ENCODE measurements around the gene COL27A1. TPM values are rescaled to one million over a fixed set of nuclear protein-coding genes. Genes with fewer than 3 reads are reported as not detected.

COL27A1 gene
- total RNA-seq, 3 donors from 2014 or later = 3.1 to 13.6 (median 4.0) TPM

GRCh38 chr9:114164191-114164794, 9.0 kb downstream of the COL27A1 start:
- Histone ChIP-seq H3K9me3 (no peaks in the 10 kb centered on the region), H3K36me3 (ENCODE audit: low read depth) (no peaks in the 10 kb centered on the region), H3K4me1 (ENCODE audit: low read depth) (no peaks in the 10 kb centered on the region), H3K4me3 (no peak overlapping the region)
- TF ChIP-seq CTCF (IDR thresholded peaks at IDR 0.05) = no peak
- ATAC-seq (no peak), DNase-seq (no peak)
- intact Hi-C loops (cut with DNase I, micrococcal nuclease) = no loop called here

GRCh38 chr9:114165407-114166102, 10.2 kb downstream of the COL27A1 start:
- TF ChIP-seq CTCF (IDR thresholded peaks at IDR 0.05) = no peak
- no peak for DNase-seq
- intact Hi-C loops (cut with DNase I, micrococcal nuclease) = no loop called here
- Histone ChIP-seq H3K36me3 (ENCODE audit: low read depth) (no peaks in the 10 kb centered on the region), H3K4me3 (no peak overlapping the region), H3K9me3 (no peaks in the 10 kb centered on the region), H3K4me1 (ENCODE audit: low read depth) (no peaks in the 10 kb centered on the region)
- ATAC-seq = no peak

- Histone ChIP-seq H3K9me3 (no peaks in the 10 kb centered on the region), H3K4me1 (ENCODE audit: low read depth) (no peaks in the 10 kb centered on the region), H3K4me3 (no peak overlapping the region), H3K36me3 (ENCODE audit: low read depth) (no peaks in the 10 kb centered on the region)
- ATAC-seq (no peak), DNase-seq (no peak)
- intact Hi-C loops (cut with DNase I, micrococcal nuclease) = no loop called here
- no peak for TF ChIP-seq CTCF (IDR thresholded peaks at IDR 0.05)
Measured at GRCh38 chr9:114166103-114166470, 10.8 kb downstream of the COL27A1 start.

GRCh38 chr9:114166614-114167572, 11.6 kb downstream of the COL27A1 start:
- no peaks in the 10 kb centered on the region for H3K9me3 ChIP-seq
- H3K4me3 ChIP-seq = no peak overlapping the region
- ATAC-seq = no peak
- H3K36me3 ChIP-seq (ENCODE audit: low read depth) = no peaks in the 10 kb centered on the region
- no peaks in the 10 kb centered on the region for H3K4me1 ChIP-seq (ENCODE audit: low read depth)
- DNase-seq = peak in 1 of 3 donors; percentile 5
- no peak for TF ChIP-seq CTCF (IDR thresholded peaks at IDR 0.05)
- intact Hi-C loops (cut with DNase I, micrococcal nuclease) = no loop called here

- no peaks in the 10 kb centered on the region for H3K36me3 ChIP-seq (ENCODE audit: low read depth)
- DNase-seq = peak in 1 of 3 donors; percentile 8
Measured at GRCh38 chr9:114167591-114168091, 12.3 kb downstream of the COL27A1 start.

More at GRCh38 chr9:114167591-114168091, 12.3 kb downstream of the COL27A1 start:
- intact Hi-C loops (cut with DNase I, micrococcal nuclease) = no loop called here
- Histone ChIP-seq H3K4me1 (ENCODE audit: low read depth) (no peaks in the 10 kb centered on the region), H3K4me3 (no peak overlapping the region), H3K9me3 (no peaks in the 10 kb centered on the region)
- no peak for ATAC-seq
- TF ChIP-seq CTCF (IDR thresholded peaks at IDR 0.05) = no peak
